PC-9 (cell line): ENCODE results near the gene SNTG2. TPM values are rescaled to one million over a fixed set of nuclear protein-coding genes. Genes with fewer than 3 reads are reported as not detected.

Experiments
- BruUV-seq: library from RNA; stranded (reverse); fragments of 400-500 nt; replicated peaks from 2 replicates; lab custom pipeline; 2021; lab: Mats Ljungman, UMichigan
- CTCF ChIA-PET: fragments of 300-600 bp; sonication (Branson Sonifier 250); formaldehyde crosslinking; loops from one replicate; lab custom pipeline; 2022; ENCODE audit warnings: antibody characterized with exemption; lab: Charles Lee
- POLR2A ChIA-PET: fragments of 300-600 bp; sonication (Branson Sonifier 250); formaldehyde crosslinking; loops from one replicate; lab custom pipeline; 2022; ENCODE audit warnings: antibody characterized with exemption; ENCODE audit not compliant: unreplicated experiment; lab: Charles Lee
- DNase-seq, 2 experiments: peaks; one replicate each; pipeline versions ENCODE4 v3.0.0 to v3.0.0-alpha.2; 2015 to 2022; ENCODE audit warnings: mixed read lengths in 1 of 2
- H2AFZ ChIP-seq: fragments of 200-600 bp; sonication (generic); 2 replicates; pipeline ENCODE4 v1.8.1; 2017; ENCODE audit warnings: antibody characterized with exemption
- H3F3A ChIP-seq: fragments of 200-600 bp; sonication (generic); 2 replicates; pipeline ENCODE4 v1.8.1; 2017; ENCODE audit warnings: antibody characterized with exemption, mild to moderate bottlenecking, low read depth; ENCODE audit not compliant: insufficient read depth
- H3K27ac ChIP-seq: fragments of 200-600 bp; sonication (generic); 2 replicates; pipeline ENCODE4 v1.6.1; 2016; ENCODE audit warnings: mixed run types
- H3K27me3 ChIP-seq: fragments of 200-600 bp; sonication (generic); 2 replicates; pipeline ENCODE4 v1.6.1; 2016; ENCODE audit warnings: low read depth, mixed run types; ENCODE audit not compliant: insufficient read depth
- H3K36me3 ChIP-seq: fragments of 200-600 bp; sonication (generic); 2 replicates; pipeline ENCODE4 v1.6.1; 2016; ENCODE audit warnings: low read depth, mixed run types
- H3K4me1 ChIP-seq: fragments of 200-600 bp; sonication (generic); replicated peaks from 2 replicates; pipeline ENCODE4 v1.6.1; 2016; ENCODE audit warnings: mixed run types; ENCODE audit not compliant: insufficient read depth
- H3K4me2 ChIP-seq: fragments of 200-600 bp; sonication (generic); 2 replicates; pipeline ENCODE4 v1.6.1; 2017; ENCODE audit warnings: mixed run types
- H3K4me3 ChIP-seq: fragments of 200-600 bp; sonication (generic); 2 replicates; pipeline ENCODE4 v1.6.1; 2016; ENCODE audit warnings: mixed run types
- H3K79me2 ChIP-seq: fragments of 200-600 bp; sonication (generic); 2 replicates; pipeline ENCODE4 v1.6.1; 2017; ENCODE audit warnings: low read depth, mixed run types
- H3K9me2 ChIP-seq: fragments of 200-600 bp; sonication (generic); 2 replicates; pipeline ENCODE4 v1.8.1; 2017; ENCODE audit warnings: mild to moderate bottlenecking; ENCODE audit not compliant: insufficient read depth
- H3K9me3 ChIP-seq: fragments of 200-600 bp; sonication (generic); 2 replicates; pipeline ENCODE4 v1.8.1; 2016; ENCODE audit warnings: low read depth; ENCODE audit not compliant: insufficient read depth
- H4K20me1 ChIP-seq: fragments of 200-600 bp; sonication (generic); 2 replicates; pipeline ENCODE4 v1.8.1; 2017; ENCODE audit not compliant: insufficient read depth
- EZH2 ChIP-seq: fragments of 200-600 bp; sonication (generic); IDR thresholded peaks from 2 replicates; pipeline ENCODE4 v1.8.0; 2017; ENCODE audit warnings: antibody characterized with exemption, low read depth
- intact Hi-C: fragments of 100-400 bp; cut with micrococcal nuclease; formaldehyde crosslinking; loops from one replicate; pipeline ENCODE4 v1.10.0; 2022; ENCODE audit not compliant: unreplicated experiment
- total RNA-seq: library from RNA; stranded (reverse); gene quantifications from 2 replicates; pipeline ENCODE4 v1.2.3, GENCODE V29; 2021
- TF ChIP-seq, protein P1 (sequence below): fragments of 200-600 bp; sonication (generic); conservative IDR thresholded peaks from 2 replicates; pipeline ENCODE4 v1.6.1; 2017; ENCODE audit warnings: mixed run types, antibody characterized with exemption, mild to moderate bottlenecking, moderate library complexity

The SNTG2 gene
- total RNA-seq, 1 experiment from 2014 or later = not detected

DNA sequence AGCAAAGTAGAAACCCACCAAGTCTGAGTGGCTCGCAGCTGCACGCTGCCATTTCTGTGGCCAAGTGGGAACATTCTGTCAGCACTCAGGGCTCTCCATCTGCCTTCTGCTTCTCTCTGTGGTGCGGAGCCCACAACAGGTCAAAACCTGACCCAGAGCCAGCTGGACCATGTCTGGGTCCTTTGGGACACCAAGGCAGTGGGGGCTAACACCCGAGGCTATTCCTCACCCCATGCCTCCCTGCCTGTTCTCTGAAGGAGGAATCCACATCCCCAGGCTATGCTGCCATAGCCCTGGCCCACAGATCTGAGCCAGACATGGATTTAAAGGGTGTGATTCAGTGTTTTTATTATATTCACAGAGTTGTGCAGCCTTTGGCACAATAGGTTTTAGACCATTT lies 86.4 kb downstream of the SNTG2 start:
- no peaks in the 10 kb centered on the region for H3K9me2 ChIP-seq
- no peaks in the 10 kb centered on the region for H3K36me3 ChIP-seq
- intact Hi-C loops = no loop called here
- no peak overlapping the region for H3K4me3 ChIP-seq
- peaks cover 29% of the 10 kb centered on the region for H3K27me3 ChIP-seq
- no peak for DNase-seq
- no peak for TF ChIP-seq EZH2
- TF ChIP-seq, protein P1, sequence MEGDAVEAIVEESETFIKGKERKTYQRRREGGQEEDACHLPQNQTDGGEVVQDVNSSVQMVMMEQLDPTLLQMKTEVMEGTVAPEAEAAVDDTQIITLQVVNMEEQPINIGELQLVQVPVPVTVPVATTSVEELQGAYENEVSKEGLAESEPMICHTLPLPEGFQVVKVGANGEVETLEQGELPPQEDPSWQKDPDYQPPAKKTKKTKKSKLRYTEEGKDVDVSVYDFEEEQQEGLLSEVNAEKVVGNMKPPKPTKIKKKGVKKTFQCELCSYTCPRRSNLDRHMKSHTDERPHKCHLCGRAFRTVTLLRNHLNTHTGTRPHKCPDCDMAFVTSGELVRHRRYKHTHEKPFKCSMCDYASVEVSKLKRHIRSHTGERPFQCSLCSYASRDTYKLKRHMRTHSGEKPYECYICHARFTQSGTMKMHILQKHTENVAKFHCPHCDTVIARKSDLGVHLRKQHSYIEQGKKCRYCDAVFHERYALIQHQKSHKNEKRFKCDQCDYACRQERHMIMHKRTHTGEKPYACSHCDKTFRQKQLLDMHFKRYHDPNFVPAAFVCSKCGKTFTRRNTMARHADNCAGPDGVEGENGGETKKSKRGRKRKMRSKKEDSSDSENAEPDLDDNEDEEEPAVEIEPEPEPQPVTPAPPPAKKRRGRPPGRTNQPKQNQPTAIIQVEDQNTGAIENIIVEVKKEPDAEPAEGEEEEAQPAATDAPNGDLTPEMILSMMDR = no peak
- CTCF ChIA-PET = no interaction called here
- H3K27ac ChIP-seq = no peak overlapping the region
- no TSS peak for BruUV-seq
- H3K79me2 ChIP-seq = no peaks in the 10 kb centered on the region
- POLR2A ChIA-PET = no interaction called here
- H2AFZ ChIP-seq = no peak overlapping the region
- no peak overlapping the region for H3K4me2 ChIP-seq
- 0 out of 2 replicates have a peak, but pooled peaks cover 3% of the 10 kb centered on the region for H3K4me1 ChIP-seq
- H3K9me3 ChIP-seq = no peaks in the 10 kb centered on the region
- no peaks in the 10 kb centered on the region; the same call in 1 of the 2 replicates for H4K20me1 ChIP-seq
- H3F3A ChIP-seq = no peaks in the 10 kb centered on the region

- CTCF ChIA-PET = no interaction called here
Measured at GRCh38 chr2:1039549-1039948, 88.9 kb downstream of the SNTG2 start.

DNA sequence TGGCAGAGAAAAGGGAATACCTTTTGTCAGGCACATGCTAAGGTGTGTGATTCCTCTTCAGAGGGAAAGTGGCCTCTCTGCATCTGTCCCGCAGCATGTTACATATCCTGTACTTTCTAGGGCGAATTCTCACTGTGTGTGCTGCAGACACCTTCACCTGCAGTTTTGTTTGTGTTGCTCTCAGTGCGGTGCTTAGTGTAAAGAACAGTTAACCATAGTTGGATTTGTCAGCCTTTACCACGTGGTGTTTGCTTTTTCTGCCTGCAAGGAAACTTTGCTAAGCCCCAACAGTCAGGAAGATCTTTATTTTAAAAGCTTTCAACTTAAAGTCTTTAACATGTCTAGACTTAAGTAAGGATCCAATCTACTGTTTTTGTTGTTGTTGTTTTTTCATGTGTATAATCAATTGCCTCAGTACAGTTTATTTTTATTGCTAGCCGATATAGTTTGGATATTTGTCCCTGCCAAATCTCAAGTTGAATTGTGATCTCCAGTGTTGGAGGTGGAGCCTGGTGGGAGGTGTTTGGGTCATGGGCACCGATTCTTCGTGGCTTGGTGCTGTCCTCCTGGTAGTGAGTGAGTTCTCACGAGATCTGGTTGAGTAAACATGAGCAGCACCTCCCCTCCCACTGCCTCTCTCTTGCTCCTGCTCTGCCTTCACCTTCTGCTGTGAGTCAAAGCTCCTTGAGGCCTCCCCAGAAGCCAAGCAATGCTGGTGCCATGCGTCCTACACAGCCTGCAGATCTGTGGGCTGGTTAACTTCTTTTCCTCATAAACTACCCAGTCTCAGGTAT lies 90.6 kb downstream of the SNTG2 start:
- intact Hi-C loops = no loop called here

More at GRCh38 chr2:1039549-1039948, 88.9 kb downstream of the SNTG2 start:
- Histone ChIP-seq H3K9me2 (no peaks in the 10 kb centered on the region), H3K9me3 (no peaks in the 10 kb centered on the region), H3K27me3 (peaks cover 17% of the 10 kb centered on the region; the same call in 1 of the 2 replicates), H3K4me1 (no peaks in the 10 kb centered on the region), H4K20me1 (no peaks in the 10 kb centered on the region; the same call in 1 of the 2 replicates), H3K27ac (no peak overlapping the region), H3K4me2 (no peak overlapping the region), H2AFZ (no peak overlapping the region), H3K79me2 (no peaks in the 10 kb centered on the region), H3K4me3 (no peak overlapping the region), H3K36me3 (no peaks in the 10 kb centered on the region), H3F3A (no peaks in the 10 kb centered on the region)
- TF ChIP-seq EZH2 = no peak
- TF ChIP-seq, protein P1 = no peak
- no peak for DNase-seq
- BruUV-seq = no TSS peak
- POLR2A ChIA-PET = no interaction called here
- intact Hi-C loops = no loop called here

More for the DNA sequence above, 90.6 kb downstream of the SNTG2 start:
- no peaks in the 10 kb centered on the region for H3K4me1 ChIP-seq
- no peak overlapping the region for H2AFZ ChIP-seq
- H3K9me2 ChIP-seq = no peaks in the 10 kb centered on the region
- BruUV-seq = no TSS peak
- H4K20me1 ChIP-seq = no peaks in the 10 kb centered on the region; the same call in 1 of the 2 replicates
- H3F3A ChIP-seq = no peaks in the 10 kb centered on the region
- no peak overlapping the region for H3K27ac ChIP-seq
- no peaks in the 10 kb centered on the region for H3K79me2 ChIP-seq
- CTCF ChIA-PET = no interaction called here
- H3K4me2 ChIP-seq = no peak overlapping the region
- no peak for DNase-seq
- POLR2A ChIA-PET = no interaction called here
- H3K27me3 ChIP-seq = peaks cover 17% of the 10 kb centered on the region; the same call in 1 of the 2 replicates
- no peaks in the 10 kb centered on the region for H3K9me3 ChIP-seq
- no peak for TF ChIP-seq EZH2
- TF ChIP-seq, protein P1 = no peak
- H3K36me3 ChIP-seq = no peaks in the 10 kb centered on the region
- no peak overlapping the region for H3K4me3 ChIP-seq
